Bronchial epithelial cell (primary cell): ENCODE results near the gene GALK2. TPM values are rescaled to one million over a fixed set of nuclear protein-coding genes. Genes with fewer than 3 reads are reported as not detected.
"Not testable (repeated sequence)": the region's sequence is repeated elsewhere in the genome, so short reads cannot be mapped to it uniquely, and the experiment has no call there.

Experiments used
- DNase-seq: peaks from one replicate; pipeline ENCODE4 v3.0.0-alpha.2; 2010; ENCODE audit warnings: low read depth
- FAIRE-seq: peaks from 2 replicates; lab custom pipeline; 2011; peaks lifted over from hg19 to GRCh38; lab: Jason Lieb, UNC
- H3K27me3 ChIP-seq: 2 replicates; pipeline ENCODE4 v1.5.1; 2011; ENCODE audit warnings: low read length; ENCODE audit not compliant: control insufficient read depth, insufficient read depth
- H3K36me3 ChIP-seq: 2 replicates; pipeline ENCODE4 v1.5.1; 2011; ENCODE audit warnings: low read length; ENCODE audit not compliant: control insufficient read depth, insufficient read depth
- H3K4me3 ChIP-seq: 2 replicates; pipeline ENCODE4 v1.5.1; 2011; ENCODE audit warnings: mild to moderate bottlenecking, low read depth, low read length, control low read depth
- CTCF ChIP-seq: IDR thresholded peaks from 2 replicates; pipeline ENCODE4 v1.5.1; 2011; ENCODE audit warnings: mild to moderate bottlenecking, moderate library complexity, low read length, control low read depth, inconsistent platforms; ENCODE audit not compliant: insufficient read depth, severe bottlenecking
- total RNA-seq: library from RNA; depleted of rRNA; stranded (reverse); fragments of >200 nt; gene quantifications from 2 replicates; pipeline ENCODE4 v1.2.1, GENCODE V29; 2014

GALK2 gene
- total RNA-seq, 1 donor from 2014 or later, result 67.9 TPM

- no peak for FAIRE-seq
- H3K27me3 ChIP-seq, result no peaks in the 10 kb centered on the region
- no peak for DNase-seq
- no peaks in the 10 kb centered on the region for H3K36me3 ChIP-seq
- no peak overlapping the region for H3K4me3 ChIP-seq
- TF ChIP-seq CTCF, result no peak
These were observed 19.6 kb downstream of the GALK2 start for GRCh38 chr15:49189631-49190030.

- Histone ChIP-seq H3K36me3 (no peaks in the 10 kb centered on the region), H3K27me3 (no peaks in the 10 kb centered on the region), H3K4me3 (no peak overlapping the region)
- FAIRE-seq, result no peak
- no peak for TF ChIP-seq CTCF
- DNase-seq, result no peak
These were observed 20.5 kb downstream of the GALK2 start for GRCh38 chr15:49190586-49190985.

- no peak for TF ChIP-seq CTCF
These were observed 21.8 kb downstream of the GALK2 start for GRCh38 chr15:49191892-49192291.

GRCh38 chr15:49196856-49197255 lies 26.8 kb downstream of the GALK2 start:
- no peak for FAIRE-seq
- Histone ChIP-seq H3K27me3 (no peaks in the 10 kb centered on the region), H3K4me3 (no peak overlapping the region), H3K36me3 (peaks cover 1% of the 10 kb centered on the region)
- DNase-seq, result no peak
- no peak for TF ChIP-seq CTCF

More at GRCh38 chr15:49191892-49192291, 21.8 kb downstream of the GALK2 start:
- FAIRE-seq, result no peak
- no peak overlapping the region for H3K4me3 ChIP-seq
- peaks cover 1% of the 10 kb centered on the region for H3K36me3 ChIP-seq
- no peaks in the 10 kb centered on the region for H3K27me3 ChIP-seq
- no peak for DNase-seq

- DNase-seq (no peak), FAIRE-seq (no peak)
- Histone ChIP-seq H3K27me3 (no peaks in the 10 kb centered on the region), H3K4me3 (no peak overlapping the region), H3K36me3 (peaks cover 1% of the 10 kb centered on the region)
- no peak for TF ChIP-seq CTCF
These were observed 29.6 kb downstream of the GALK2 start for GRCh38 chr15:49199666-49200065.

GRCh38 chr15:49200347-49200746 lies 30.3 kb downstream of the GALK2 start:
- Histone ChIP-seq H3K36me3 (peaks cover 1% of the 10 kb centered on the region), H3K4me3 (no peak overlapping the region), H3K27me3 (no peaks in the 10 kb centered on the region)
- FAIRE-seq (no peak), DNase-seq (no peak)
- TF ChIP-seq CTCF, result no peak

- H3K27me3 ChIP-seq, FAIRE-seq, H3K36me3 ChIP-seq, H3K4me3 ChIP-seq, DNase-seq: not testable (repeated sequence)
These were observed 38.1 kb downstream of the GALK2 start for GRCh38 chr15:49208102-49208501.
